A673 (cell line): ENCODE data around the gene ZKSCAN3. TPM values are rescaled to one million over a fixed set of nuclear protein-coding genes. Genes with fewer than 3 reads are reported as not detected.

ENCODE experiments used
- BruUV-seq: library from RNA; stranded (reverse); fragments of 400-500 nt; replicated peaks from 2 replicates; lab custom pipeline; 2021; lab: Mats Ljungman, UMichigan
- CTCF ChIA-PET: fragments of 300-600 bp; sonication (Branson Sonifier 250); formaldehyde crosslinking; loops from one replicate; lab custom pipeline; 2022; ENCODE audit warnings: antibody characterized with exemption; lab: Charles Lee
- POLR2A ChIA-PET: fragments of 300-600 bp; sonication (Branson Sonifier 250); formaldehyde crosslinking; loops from one replicate; lab custom pipeline; 2022; ENCODE audit warnings: antibody characterized with exemption; ENCODE audit not compliant: low non-redundant PET; lab: Charles Lee
- DNase-seq: peaks from one replicate; pipeline ENCODE4 v3.0.0-alpha.2; 2015; ENCODE audit warnings: low spot score
- H3K27ac ChIP-seq: fragments of 200-600 bp; sonication (generic); 2 replicates; pipeline ENCODE4 v1.5.1; 2016; ENCODE audit warnings: mixed run types, low read depth, mild to moderate bottlenecking, mixed read lengths, antibody characterized with exemption, low read length; ENCODE audit not compliant: poor library complexity, severe bottlenecking
- H3K27me3 ChIP-seq: fragments of 200-600 bp; sonication (generic); replicated peaks from 2 replicates; pipeline ENCODE4 v1.6.1; 2017; ENCODE audit warnings: mixed run types, low read depth, mild to moderate bottlenecking, mixed read lengths, antibody characterized with exemption, low read length; ENCODE audit not compliant: insufficient read depth, poor library complexity
- H3K36me3 ChIP-seq: fragments of 200-600 bp; sonication (generic); 2 replicates; pipeline ENCODE4 v1.6.1; 2016; ENCODE audit warnings: mixed run types, mild to moderate bottlenecking, mixed read lengths, antibody characterized with exemption, low read length; ENCODE audit not compliant: insufficient read depth, poor library complexity, severe bottlenecking
- H3K4me1 ChIP-seq: fragments of 200-600 bp; sonication (generic); 2 replicates; pipeline ENCODE4 v1.6.1; 2017; ENCODE audit warnings: mixed run types, mild to moderate bottlenecking, mixed read lengths, antibody characterized with exemption, low read length; ENCODE audit not compliant: insufficient read depth, poor library complexity, severe bottlenecking
- H3K4me3 ChIP-seq: fragments of 200-600 bp; sonication (generic); 2 replicates; pipeline ENCODE4 v1.5.1; 2016; ENCODE audit warnings: low read depth, mixed run types, mild to moderate bottlenecking, mixed read lengths, low read length; ENCODE audit not compliant: poor library complexity, severe bottlenecking
- H3K9me3 ChIP-seq: fragments of 200-600 bp; sonication (generic); 2 replicates; pipeline ENCODE4 v1.6.1; 2016; ENCODE audit warnings: mixed run types, low read depth, mild to moderate bottlenecking, mixed read lengths, antibody characterized with exemption, low read length; ENCODE audit not compliant: poor library complexity, severe bottlenecking
- EZH2 ChIP-seq: fragments of 200-600 bp; sonication (generic); IDR thresholded peaks from 2 replicates; pipeline ENCODE4 v1.6.1; 2017; ENCODE audit warnings: borderline replicate concordance, low read depth, mild to moderate bottlenecking, mixed read lengths, antibody characterized with exemption, low read length; ENCODE audit not compliant: poor library complexity, severe bottlenecking
- intact Hi-C: fragments of 100-400 bp; cut with micrococcal nuclease; formaldehyde crosslinking; loops from one replicate; pipeline ENCODE4 v1.10.0; 2022; ENCODE audit not compliant: unreplicated experiment
- total RNA-seq: library from RNA; stranded (reverse); gene quantifications from 2 replicates; pipeline ENCODE4 v1.2.3, GENCODE V29; 2021
- TF ChIP-seq, protein P1 (sequence below): fragments of 300-800, 200-600 bp; sonication (generic); conservative IDR thresholded peaks from 2 replicates; pipeline ENCODE4 v1.5.1; 2017; ENCODE audit warnings: low read depth, mild to moderate bottlenecking, antibody characterized with exemption, low read length, moderate library complexity, mixed read lengths

ZKSCAN3 gene
- total RNA-seq, 1 experiment from 2014 or later: 8.7 TPM

- H3K9me3 ChIP-seq: no peaks in the 10 kb centered on the region
- intact Hi-C loops: loop anchor here (5.0 kb wide), 1 partner anchor 197 kb away; no protein-coding TSS in a partner anchor
- BruUV-seq: no TSS peak
- no peaks in the 10 kb centered on the region for H3K27me3 ChIP-seq
- CTCF ChIA-PET: no interaction called here
- H3K36me3 ChIP-seq: no peaks in the 10 kb centered on the region
- H3K27ac ChIP-seq: no peak overlapping the region
- TF ChIP-seq, protein P1, sequence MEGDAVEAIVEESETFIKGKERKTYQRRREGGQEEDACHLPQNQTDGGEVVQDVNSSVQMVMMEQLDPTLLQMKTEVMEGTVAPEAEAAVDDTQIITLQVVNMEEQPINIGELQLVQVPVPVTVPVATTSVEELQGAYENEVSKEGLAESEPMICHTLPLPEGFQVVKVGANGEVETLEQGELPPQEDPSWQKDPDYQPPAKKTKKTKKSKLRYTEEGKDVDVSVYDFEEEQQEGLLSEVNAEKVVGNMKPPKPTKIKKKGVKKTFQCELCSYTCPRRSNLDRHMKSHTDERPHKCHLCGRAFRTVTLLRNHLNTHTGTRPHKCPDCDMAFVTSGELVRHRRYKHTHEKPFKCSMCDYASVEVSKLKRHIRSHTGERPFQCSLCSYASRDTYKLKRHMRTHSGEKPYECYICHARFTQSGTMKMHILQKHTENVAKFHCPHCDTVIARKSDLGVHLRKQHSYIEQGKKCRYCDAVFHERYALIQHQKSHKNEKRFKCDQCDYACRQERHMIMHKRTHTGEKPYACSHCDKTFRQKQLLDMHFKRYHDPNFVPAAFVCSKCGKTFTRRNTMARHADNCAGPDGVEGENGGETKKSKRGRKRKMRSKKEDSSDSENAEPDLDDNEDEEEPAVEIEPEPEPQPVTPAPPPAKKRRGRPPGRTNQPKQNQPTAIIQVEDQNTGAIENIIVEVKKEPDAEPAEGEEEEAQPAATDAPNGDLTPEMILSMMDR: no peak
- no peak for TF ChIP-seq EZH2
- H3K4me3 ChIP-seq: no peak overlapping the region
- POLR2A ChIA-PET: no interaction called here
- DNase-seq: no peak
- no peaks in the 10 kb centered on the region for H3K4me1 ChIP-seq
These were observed 15.3 kb upstream of the ZKSCAN3 start for GRCh38 chr6:28334286-28335039.

DNA sequence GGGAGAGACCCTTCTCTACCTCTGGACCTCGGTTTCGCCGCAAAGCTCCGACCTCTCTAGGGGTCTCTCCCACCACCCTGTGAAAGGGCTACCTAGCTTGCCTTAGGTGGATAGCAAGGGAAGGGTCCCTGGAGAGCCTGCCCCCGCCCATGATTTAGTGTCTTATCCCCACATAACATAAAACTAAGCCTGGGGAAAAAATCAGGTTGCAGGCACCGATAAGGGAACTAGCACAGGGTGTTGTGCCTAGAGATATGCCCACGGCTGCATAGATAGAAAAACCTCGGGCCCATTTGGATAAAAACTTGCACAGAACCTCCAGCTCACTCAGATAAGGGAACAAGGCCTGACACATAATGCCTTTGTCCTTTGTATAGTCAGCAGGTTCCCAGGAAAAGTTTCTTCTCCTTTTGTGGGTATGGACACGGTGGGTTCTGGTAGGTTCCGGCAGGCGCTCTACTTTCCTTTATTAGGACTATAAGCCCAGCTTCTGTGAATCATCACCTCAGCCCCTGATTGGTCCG lies 14.6 kb upstream of the ZKSCAN3 start:
- POLR2A ChIA-PET: interaction anchor here (1.1 kb wide), 1 partner anchor 54 kb away, joined by 3 read pairs; the partner anchor contains the start of gene PGBD1
- intact Hi-C loops: loop anchor here (5.0 kb wide), 1 partner anchor 198 kb away; no protein-coding TSS in a partner anchor
- TSS peak; percentile 71 for BruUV-seq

GRCh38 chr6:28335564-28336283 lies 14.0 kb upstream of the ZKSCAN3 start, which contains the start of gene ZSCAN31:
Gene ZSCAN31 (minus strand): TSS chr6:28336148. CDS start chr6:28329683, 6,465 bp downstream.
- BruUV-seq: TSS peak; percentile 87
- DNase-seq: peak; percentile 97
- ChIA-PET CTCF (interaction anchor here (1.0 kb wide), 1 partner anchor 20 kb away, joined by 7 read pairs; no protein-coding TSS in a partner anchor), POLR2A (interaction anchor here (0.6 to 1.1 kb wide), 2 partner anchors 54 to 791 kb away, joined by 3 to 10 read pairs; partner anchors contain the start of gene PGBD1)
- Histone ChIP-seq H3K4me1 (no peaks in the 10 kb centered on the region), H3K27me3 (no peaks in the 10 kb centered on the region), H3K9me3 (no peaks in the 10 kb centered on the region), H3K4me3 (peak within 1 kb of the TSS; percentile 55), H3K36me3 (no peaks in the 10 kb centered on the region), H3K27ac (peak within 1 kb of the TSS; percentile 97)
- intact Hi-C loops: loop anchor here (5.0 kb wide), 1 partner anchor 198 kb away; no protein-coding TSS in a partner anchor
- no peak for TF ChIP-seq EZH2
- TF ChIP-seq, protein P1: no peak

More for the DNA sequence above, 14.6 kb upstream of the ZKSCAN3 start:
- H3K27ac ChIP-seq: peak overlapping the region; percentile 97
- CTCF ChIA-PET: interaction anchor here (1.0 kb wide), 1 partner anchor 21 kb away, joined by 7 read pairs; no protein-coding TSS in a partner anchor
- no peaks in the 10 kb centered on the region for H3K27me3 ChIP-seq
- TF ChIP-seq, protein P1: no peak
- TF ChIP-seq EZH2: no peak
- DNase-seq: no peak
- no peaks in the 10 kb centered on the region for H3K36me3 ChIP-seq
- no peaks in the 10 kb centered on the region for H3K9me3 ChIP-seq
- H3K4me1 ChIP-seq: no peaks in the 10 kb centered on the region
- peak overlapping the region; percentile 55 for H3K4me3 ChIP-seq
